Astrocyte (in vitro differentiated cells and primary cell): ENCODE data around the gene ANKLE2. TPM values are rescaled to one million over a fixed set of nuclear protein-coding genes. Genes with fewer than 3 reads are reported as not detected.

Experiments
- DNase-seq: peaks from one replicate; pipeline ENCODE4 v3.0.0-alpha.2; 2010; ENCODE audit warnings: low read depth
- FAIRE-seq: peaks from 2 replicates; lab custom pipeline; 2011; peaks lifted over from hg19 to GRCh38; lab: Jason Lieb, UNC
- H2AFZ ChIP-seq: 2 replicates; pipeline ENCODE4 v1.6.0; 2012; ENCODE audit warnings: low read depth, low read length, inconsistent platforms
- H3K27ac ChIP-seq: 2 replicates; pipeline ENCODE4 v1.5.1; 2011; ENCODE audit warnings: low read depth, low read length, inconsistent platforms
- H3K27me3 ChIP-seq: 2 replicates; pipeline ENCODE4 v1.6.0; 2011; ENCODE audit warnings: low read length, inconsistent platforms; ENCODE audit not compliant: insufficient read depth
- H3K36me3 ChIP-seq: 2 replicates; pipeline ENCODE4 v1.5.1; 2011; ENCODE audit warnings: low read length, inconsistent platforms; ENCODE audit not compliant: insufficient read depth
- H3K4me1 ChIP-seq: 2 replicates; pipeline ENCODE4 v1.5.1; 2011; ENCODE audit warnings: low read length, inconsistent platforms; ENCODE audit not compliant: insufficient read depth
- H3K4me2 ChIP-seq: 2 replicates; pipeline ENCODE4 v1.6.0; 2012; ENCODE audit warnings: low read length, inconsistent platforms
- H3K4me3 ChIP-seq: 2 replicates; pipeline ENCODE4 v1.5.1; 2011; ENCODE audit warnings: low read depth, mild to moderate bottlenecking, low read length, inconsistent platforms; ENCODE audit not compliant: insufficient read depth
- H3K79me2 ChIP-seq: 2 replicates; pipeline ENCODE4 v1.6.0; 2012; ENCODE audit warnings: mild to moderate bottlenecking, low read length, inconsistent platforms; ENCODE audit not compliant: insufficient read depth
- H3K9ac ChIP-seq: 2 replicates; pipeline ENCODE4 v1.6.0; 2012; ENCODE audit warnings: mild to moderate bottlenecking, low read length, inconsistent platforms
- H3K9me3 ChIP-seq: 2 replicates; pipeline ENCODE4 v1.5.1; 2012; ENCODE audit warnings: low read depth, mild to moderate bottlenecking, low read length, inconsistent platforms; ENCODE audit not compliant: insufficient read depth
- H4K20me1 ChIP-seq: 2 replicates; pipeline ENCODE4 v1.6.0; 2012; ENCODE audit warnings: low read length, inconsistent platforms; ENCODE audit not compliant: insufficient read depth
- H3K27ac Mint-ChIP-seq: one replicate; pipeline ENCODE4 v1.8.0; 2021; ENCODE audit warnings: mild to moderate bottlenecking, mixed read lengths; ENCODE audit not compliant: unreplicated experiment
- H3K27me3 Mint-ChIP-seq: one replicate; pipeline ENCODE4 v1.8.0; 2021; ENCODE audit warnings: low read depth, mixed read lengths; ENCODE audit not compliant: unreplicated experiment
- H3K36me3 Mint-ChIP-seq: one replicate; pipeline ENCODE4 v1.8.0; 2021; ENCODE audit warnings: low read depth, mixed read lengths; ENCODE audit not compliant: unreplicated experiment
- H3K4me1 Mint-ChIP-seq: one replicate; pipeline ENCODE4 v1.8.0; 2021; ENCODE audit warnings: low read depth, mixed read lengths; ENCODE audit not compliant: unreplicated experiment
- H3K4me3 Mint-ChIP-seq: one replicate; pipeline ENCODE4 v1.8.0; 2021; ENCODE audit warnings: mild to moderate bottlenecking, moderate library complexity, mixed read lengths; ENCODE audit not compliant: unreplicated experiment
- H3K9me3 Mint-ChIP-seq: one replicate; pipeline ENCODE4 v1.8.0; 2021; ENCODE audit warnings: mild to moderate bottlenecking, mixed read lengths; ENCODE audit not compliant: unreplicated experiment
- EZH2 ChIP-seq: IDR thresholded peaks from 2 replicates; pipeline ENCODE4 v1.6.1; 2012; ENCODE audit warnings: mild to moderate bottlenecking, low read length, inconsistent platforms; ENCODE audit not compliant: insufficient read depth
- total RNA-seq: library from RNA; stranded (reverse); gene quantifications from 2 replicates; pipeline ENCODE4 v1.2.1, GENCODE V29; 2021
- TF ChIP-seq, protein P1 (sequence below): IDR thresholded peaks from 2 replicates; pipeline ENCODE4 v1.5.1; 2011; ENCODE audit warnings: low read depth, mild to moderate bottlenecking, inconsistent platforms, low read length, moderate library complexity; ENCODE audit not compliant: insufficient read depth

ANKLE2 gene
- total RNA-seq, 1 donor from 2014 or later = 140 TPM

DNA sequence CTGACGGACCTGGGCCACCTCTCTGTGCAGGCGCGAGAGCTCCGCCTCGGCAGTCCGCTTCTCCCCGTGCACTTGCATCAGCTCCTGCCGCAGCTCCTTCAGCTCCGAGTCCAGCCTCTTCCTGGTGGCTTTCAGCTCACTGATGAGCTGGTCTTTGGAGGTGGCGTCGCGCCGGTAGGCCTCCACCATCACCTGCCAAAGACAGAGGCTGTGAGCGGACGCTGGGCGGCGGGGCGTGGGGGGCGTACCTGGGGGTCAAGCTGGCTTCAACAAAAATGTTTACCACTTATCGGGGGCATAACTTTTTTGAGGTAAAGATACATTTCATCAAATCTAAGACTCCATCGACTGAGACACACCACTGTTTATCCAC is 27.5 kb upstream of the ANKLE2 start:
- Histone ChIP-seq H3K4me2 (no peak overlapping the region), H3K79me2 (peaks cover 46% of the 10 kb centered on the region), H2AFZ (no peak overlapping the region), H4K20me1 (peaks cover 79% of the 10 kb centered on the region), H3K36me3 (peaks cover 38% of the 10 kb centered on the region), H3K27ac (no peak overlapping the region), H3K4me1 (no peaks in the 10 kb centered on the region), H3K4me3 (no peak overlapping the region), H3K27me3 (no peaks in the 10 kb centered on the region), H3K9me3 (no peaks in the 10 kb centered on the region), H3K9ac (no peak overlapping the region)
- Mint-ChIP-seq H3K36me3 (peaks cover 40% of the 10 kb centered on the region), H3K27ac (no peak overlapping the region), H3K4me3 (no peak overlapping the region), H3K27me3 (no peaks in the 10 kb centered on the region), H3K4me1 (peaks cover 16% of the 10 kb centered on the region), H3K9me3 (no peaks in the 10 kb centered on the region)
- FAIRE-seq (no peak), DNase-seq (no peak)
- TF ChIP-seq, protein P1, sequence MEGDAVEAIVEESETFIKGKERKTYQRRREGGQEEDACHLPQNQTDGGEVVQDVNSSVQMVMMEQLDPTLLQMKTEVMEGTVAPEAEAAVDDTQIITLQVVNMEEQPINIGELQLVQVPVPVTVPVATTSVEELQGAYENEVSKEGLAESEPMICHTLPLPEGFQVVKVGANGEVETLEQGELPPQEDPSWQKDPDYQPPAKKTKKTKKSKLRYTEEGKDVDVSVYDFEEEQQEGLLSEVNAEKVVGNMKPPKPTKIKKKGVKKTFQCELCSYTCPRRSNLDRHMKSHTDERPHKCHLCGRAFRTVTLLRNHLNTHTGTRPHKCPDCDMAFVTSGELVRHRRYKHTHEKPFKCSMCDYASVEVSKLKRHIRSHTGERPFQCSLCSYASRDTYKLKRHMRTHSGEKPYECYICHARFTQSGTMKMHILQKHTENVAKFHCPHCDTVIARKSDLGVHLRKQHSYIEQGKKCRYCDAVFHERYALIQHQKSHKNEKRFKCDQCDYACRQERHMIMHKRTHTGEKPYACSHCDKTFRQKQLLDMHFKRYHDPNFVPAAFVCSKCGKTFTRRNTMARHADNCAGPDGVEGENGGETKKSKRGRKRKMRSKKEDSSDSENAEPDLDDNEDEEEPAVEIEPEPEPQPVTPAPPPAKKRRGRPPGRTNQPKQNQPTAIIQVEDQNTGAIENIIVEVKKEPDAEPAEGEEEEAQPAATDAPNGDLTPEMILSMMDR = no peak
- no peak for TF ChIP-seq EZH2

DNA sequence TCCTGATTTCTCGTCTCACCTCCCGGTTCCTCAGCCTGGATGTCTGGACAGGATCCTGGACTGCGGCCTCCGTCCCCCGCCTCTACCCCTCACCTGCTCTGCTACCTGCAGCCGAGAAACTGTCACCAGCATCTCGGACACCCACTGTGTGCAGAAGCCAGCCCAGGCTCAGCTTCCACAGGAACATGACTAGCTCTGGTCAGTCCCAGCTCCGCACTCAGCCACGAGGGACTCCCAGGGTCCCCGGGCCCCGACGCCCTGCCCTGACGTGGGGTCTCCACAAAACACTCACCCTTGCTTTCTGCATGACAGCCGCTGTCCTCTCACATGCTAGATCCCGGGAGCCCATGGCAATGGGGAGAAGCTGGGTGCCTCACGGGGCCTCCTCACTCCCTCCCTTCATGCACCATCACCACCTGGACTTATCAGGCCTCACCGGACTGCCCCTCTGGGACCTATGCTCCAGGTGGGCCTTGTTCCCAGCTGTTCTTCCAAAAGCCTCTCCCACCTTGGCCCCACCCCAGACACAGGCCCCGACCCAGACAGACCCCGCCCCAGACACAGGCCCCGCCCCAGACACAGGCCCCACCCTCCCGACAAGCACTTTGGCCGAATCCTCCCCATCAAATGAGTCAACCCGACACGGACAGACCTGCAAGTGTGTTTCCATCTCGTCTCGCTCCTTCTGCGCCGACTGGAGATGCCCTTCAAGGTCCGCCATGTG is 26.9 kb upstream of the ANKLE2 start:
- H3K27me3 Mint-ChIP-seq = no peaks in the 10 kb centered on the region
- H3K9me3 Mint-ChIP-seq = no peaks in the 10 kb centered on the region
- H3K4me1 Mint-ChIP-seq = peaks cover 16% of the 10 kb centered on the region
- H3K4me3 Mint-ChIP-seq = no peak overlapping the region
- Histone ChIP-seq H3K79me2 (peaks cover 41% of the 10 kb centered on the region), H3K4me1 (no peaks in the 10 kb centered on the region), H3K9ac (no peak overlapping the region), H2AFZ (no peak overlapping the region), H3K36me3 (peaks cover 36% of the 10 kb centered on the region), H3K4me2 (no peak overlapping the region), H3K27ac (no peak overlapping the region), H3K27me3 (no peaks in the 10 kb centered on the region), H3K4me3 (no peak overlapping the region), H3K9me3 (no peaks in the 10 kb centered on the region), H4K20me1 (peaks cover 79% of the 10 kb centered on the region)
- DNase-seq = no peak
- peaks cover 42% of the 10 kb centered on the region for H3K36me3 Mint-ChIP-seq
- FAIRE-seq = no peak
- no peak for TF ChIP-seq EZH2
- TF ChIP-seq, protein P1 = no peak
- peak overlapping the region; percentile 63 for H3K27ac Mint-ChIP-seq

DNA sequence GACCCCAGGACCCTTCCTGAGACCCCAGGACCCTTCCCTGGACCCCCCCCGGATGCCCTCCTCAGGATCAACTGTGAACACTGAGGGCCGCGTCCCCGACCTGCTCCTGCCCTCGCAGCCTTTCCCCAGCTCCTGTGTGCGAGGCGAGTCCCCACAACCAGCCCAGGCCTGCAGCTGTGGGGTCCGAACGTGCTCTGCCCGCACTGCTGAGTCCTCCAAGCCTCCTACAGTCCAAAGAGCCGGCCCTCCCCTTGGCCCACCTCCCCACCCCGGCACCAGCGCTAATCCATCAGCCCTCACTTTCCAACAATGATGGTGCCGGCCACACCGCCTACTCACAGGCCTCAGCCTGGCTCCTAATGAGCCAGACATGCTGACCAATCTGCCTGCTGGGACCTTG is 26.2 kb upstream of the ANKLE2 start:
- H3K27me3 ChIP-seq = no peaks in the 10 kb centered on the region
- peak overlapping the region; percentile 63 for H3K27ac Mint-ChIP-seq
- no peaks in the 10 kb centered on the region for H3K4me1 ChIP-seq
- no peak for TF ChIP-seq EZH2
- TF ChIP-seq, protein P1 = no peak
- peaks cover 85% of the 10 kb centered on the region for H4K20me1 ChIP-seq
- H3K4me3 ChIP-seq = no peak overlapping the region
- FAIRE-seq = no peak
- H3K4me2 ChIP-seq = no peak overlapping the region
- H3K4me3 Mint-ChIP-seq = no peak overlapping the region
- peaks cover 16% of the 10 kb centered on the region for H3K4me1 Mint-ChIP-seq
- peaks cover 40% of the 10 kb centered on the region for H3K79me2 ChIP-seq
- no peak overlapping the region for H2AFZ ChIP-seq
- H3K9me3 Mint-ChIP-seq = no peaks in the 10 kb centered on the region
- no peaks in the 10 kb centered on the region for H3K27me3 Mint-ChIP-seq
- H3K9me3 ChIP-seq = no peaks in the 10 kb centered on the region
- H3K36me3 ChIP-seq = peaks cover 40% of the 10 kb centered on the region
- H3K9ac ChIP-seq = no peak overlapping the region
- no peak for DNase-seq
- H3K27ac ChIP-seq = no peak overlapping the region
- peaks cover 46% of the 10 kb centered on the region for H3K36me3 Mint-ChIP-seq
